Psoas muscle (tissue), 8 donors: ENCODE results near the gene CCDC137. TPM values are rescaled to one million over a fixed set of nuclear protein-coding genes. Genes with fewer than 3 reads are reported as not detected.
A peak's percentile ranks its signal among the peaks of the same experiment; 100 is the strongest.

ENCODE experiments used
- ATAC-seq, 4 donors: fragments of 200-7000 bp; cut with Tn5 transposase; one replicate each; pipeline ENCODE4 v1.9.1; 2020; ENCODE audit warnings: moderate library complexity in 3 of 4, mild to moderate bottlenecking in 2 of 4
- DNase-seq, 2 donors: peaks; one replicate each; pipeline ENCODE4 v3.0.0-alpha.2; 2020
- H3K27ac ChIP-seq: fragments of 200-600 bp; one replicate; pipeline ENCODE4 v1.8.0; 2022
- H3K27me3 ChIP-seq, 3 donors: fragments of 200-600 bp in 1 of 3; one replicate each; pipeline versions ENCODE4 v1.6.1 to v1.8.0; 2013 to 2022; ENCODE audit warnings: low read length in 2 of 3, mild to moderate bottlenecking in 2 of 3, moderate library complexity in 1 of 3; ENCODE audit not compliant: insufficient read depth in 3 of 3
- H3K36me3 ChIP-seq, 2 donors: fragments of 200-600 bp in 1 of 2; one replicate each; pipeline versions ENCODE4 v1.6.1 to v1.8.0; 2013 to 2022; ENCODE audit warnings: low read depth in 1 of 2, mild to moderate bottlenecking in 1 of 2, moderate library complexity in 1 of 2; ENCODE audit not compliant: insufficient read depth in 1 of 2
- H3K4me1 ChIP-seq: fragments of 200-600 bp; one replicate; pipeline ENCODE4 v1.8.0; 2022
- H3K4me3 ChIP-seq: fragments of 200-600 bp; one replicate; pipeline ENCODE4 v1.8.0; 2022; ENCODE audit warnings: mild to moderate bottlenecking
- H3K9me3 ChIP-seq: fragments of 200-600 bp; one replicate; pipeline ENCODE4 v1.8.0; 2022
- WGBS, 3 donors: extraction: QIAGEN DNeasy Blood & Tissue Kit; methylation state at CpG; one replicate each; pipeline versions ENCODE4 v1.1.6 to v1.1.7; 2013; 5-methylcytosine and 5-hydroxymethylcytosine counted together
- intact Hi-C, 2 donors: fragments of 100-400 bp; cut with DNase I; formaldehyde crosslinking; loops; one replicate each; pipeline versions ENCODE4 v1.11.0 to v1.14.2; 2022
- polyA plus RNA-seq, 3 donors: library from polyadenylated mRNA; stranded (reverse); fragments of 200-250 nt; gene quantifications; one replicate each; pipeline ENCODE4 v1.2.3, GENCODE V29; 2013
- total RNA-seq, 4 donors: library from RNA; stranded (reverse); fragmentation: NEBNext Ultra II Directional in 2 of 4; extraction: Animal tissue kit (Norgen Biotek cat#: 25700) in 2 of 4; gene quantifications; one replicate each; pipeline versions ENCODE4 v1.2.1 to v1.2.4, GENCODE V29; 2021 to 2023
- TF ChIP-seq, protein P1 (sequence below): fragments of 200-600 bp; IDR thresholded peaks from one replicate; pipeline ENCODE4 v1.8.0; 2022; ENCODE audit warnings: antibody characterized with exemption
- donor health status: healthy with polysubstance abuse.
- donor health status: DM: no; HTN: no; CAD: no; lungs with moderate emphysema.
- donor health status: Bipolar disorder and iron deficiency.
- donor health status: healthy.
- donor health status: DM: yes; HTN: yes; CAD: no.
- donor health status: DM: no; HTN: no; CAD: no.
- donor health status: DM: no; HTN: no; CAD: no.
- donor health status: DM: yes; HTN: yes; CAD: no.

CCDC137 gene
- total and polyA plus RNA-seq, 7 donors, result 4.8 to 47.4 (median 11.3) TPM

- H3K4me3 ChIP-seq, result no peak overlapping the region
- no peak overlapping the region for H3K27ac ChIP-seq
- 88 to 91% (median 89%) methylated on average over 49 to 54 of the region's 54 CpGs for WGBS, 3 donors
- TF ChIP-seq, protein P1, sequence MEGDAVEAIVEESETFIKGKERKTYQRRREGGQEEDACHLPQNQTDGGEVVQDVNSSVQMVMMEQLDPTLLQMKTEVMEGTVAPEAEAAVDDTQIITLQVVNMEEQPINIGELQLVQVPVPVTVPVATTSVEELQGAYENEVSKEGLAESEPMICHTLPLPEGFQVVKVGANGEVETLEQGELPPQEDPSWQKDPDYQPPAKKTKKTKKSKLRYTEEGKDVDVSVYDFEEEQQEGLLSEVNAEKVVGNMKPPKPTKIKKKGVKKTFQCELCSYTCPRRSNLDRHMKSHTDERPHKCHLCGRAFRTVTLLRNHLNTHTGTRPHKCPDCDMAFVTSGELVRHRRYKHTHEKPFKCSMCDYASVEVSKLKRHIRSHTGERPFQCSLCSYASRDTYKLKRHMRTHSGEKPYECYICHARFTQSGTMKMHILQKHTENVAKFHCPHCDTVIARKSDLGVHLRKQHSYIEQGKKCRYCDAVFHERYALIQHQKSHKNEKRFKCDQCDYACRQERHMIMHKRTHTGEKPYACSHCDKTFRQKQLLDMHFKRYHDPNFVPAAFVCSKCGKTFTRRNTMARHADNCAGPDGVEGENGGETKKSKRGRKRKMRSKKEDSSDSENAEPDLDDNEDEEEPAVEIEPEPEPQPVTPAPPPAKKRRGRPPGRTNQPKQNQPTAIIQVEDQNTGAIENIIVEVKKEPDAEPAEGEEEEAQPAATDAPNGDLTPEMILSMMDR, result no peak
- no peaks in the 10 kb centered on the region for H3K9me3 ChIP-seq
- no peaks in the 10 kb centered on the region for H3K27me3 ChIP-seq
- DNase-seq, result peak in 1 of 2 donors; percentile 12
- intact Hi-C loops, result no loop called here
- peaks cover 0 to 40% of the 10 kb centered on the region in 2 donors for H3K36me3 ChIP-seq
- ATAC-seq, result no peak
- peaks cover 25% of the 10 kb centered on the region for H3K4me1 ChIP-seq
These were observed 40.5 kb downstream of the CCDC137 start for GRCh38 chr17:81706757-81707624.

DNA sequence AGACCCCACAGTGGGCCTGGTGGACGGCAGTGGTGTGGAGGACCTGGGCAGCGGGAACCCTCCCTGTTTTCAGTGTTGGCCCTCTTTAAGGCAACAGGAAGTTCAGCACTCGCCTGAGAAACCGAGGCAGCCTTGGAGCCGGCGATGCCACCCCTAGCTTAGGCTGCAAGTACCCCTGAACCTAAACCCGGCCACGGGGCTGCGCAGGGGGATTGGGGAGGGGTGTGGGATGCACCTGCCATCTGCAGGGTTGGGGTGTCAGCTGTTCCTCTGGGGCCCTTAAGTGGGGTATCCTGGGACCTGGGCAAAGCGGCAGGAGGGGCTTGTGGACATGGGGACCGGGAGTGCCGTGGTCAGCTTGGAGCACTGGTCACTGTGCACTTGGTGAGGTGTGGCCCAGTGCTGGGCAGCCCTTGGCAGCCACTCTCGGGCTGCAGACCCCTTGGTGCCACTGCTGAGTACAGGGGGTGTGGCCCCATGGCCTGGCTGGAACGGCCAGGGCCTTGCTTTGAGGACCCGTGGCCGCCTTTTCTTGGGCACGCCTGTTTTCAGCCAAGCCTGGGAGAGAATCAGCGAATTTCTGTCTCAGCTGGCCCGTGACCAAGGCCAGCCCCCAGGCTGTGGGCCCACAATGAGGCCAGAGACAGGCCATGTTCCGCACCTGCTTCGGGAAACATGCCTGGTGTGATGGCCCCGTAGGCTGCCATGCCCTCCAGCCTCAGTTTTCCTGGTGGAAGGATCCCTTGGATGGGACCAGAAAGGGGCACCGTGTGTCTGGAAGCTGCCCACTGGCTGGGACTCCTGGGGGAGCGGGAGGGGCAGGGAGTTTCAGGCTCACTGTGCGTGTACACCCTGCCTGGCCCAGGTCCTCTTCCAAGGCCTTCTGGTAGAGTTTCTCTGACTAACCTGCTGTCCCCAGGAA, 41.4 kb downstream of the CCDC137 start:
- no peaks in the 10 kb centered on the region for H3K9me3 ChIP-seq
- 65 to 73% (median 67%) methylated on average over 25 of the region's 25 CpGs for WGBS, 3 donors
- no peak overlapping the region for H3K27ac ChIP-seq
- peaks cover 0 to 40% of the 10 kb centered on the region in 2 donors for H3K36me3 ChIP-seq
- DNase-seq (peak in 1 of 2 donors; percentile 8), ATAC-seq (no peak)
- TF ChIP-seq, protein P1, result no peak
- no peaks in the 10 kb centered on the region for H3K27me3 ChIP-seq
- no peak overlapping the region for H3K4me3 ChIP-seq
- peaks cover 25% of the 10 kb centered on the region for H3K4me1 ChIP-seq
- intact Hi-C loops, result no loop called here

- intact Hi-C loops, result no loop called here
- H3K27me3 ChIP-seq, result no peaks in the 10 kb centered on the region
- DNase-seq (no peak), ATAC-seq (no peak)
- H3K27ac ChIP-seq, result no peak overlapping the region
- no peaks in the 10 kb centered on the region for H3K9me3 ChIP-seq
- H3K4me3 ChIP-seq, result no peak overlapping the region
- H3K36me3 ChIP-seq, result peaks cover 0 to 40% of the 10 kb centered on the region in 2 donors
- TF ChIP-seq, protein P1, result no peak
- 64 to 78% (median 67%) methylated on average over 17 of the region's 17 CpGs for WGBS, 3 donors
- H3K4me1 ChIP-seq, result peaks cover 33% of the 10 kb centered on the region
These were observed 42.2 kb downstream of the CCDC137 start for GRCh38 chr17:81708739-81709185.

DNA sequence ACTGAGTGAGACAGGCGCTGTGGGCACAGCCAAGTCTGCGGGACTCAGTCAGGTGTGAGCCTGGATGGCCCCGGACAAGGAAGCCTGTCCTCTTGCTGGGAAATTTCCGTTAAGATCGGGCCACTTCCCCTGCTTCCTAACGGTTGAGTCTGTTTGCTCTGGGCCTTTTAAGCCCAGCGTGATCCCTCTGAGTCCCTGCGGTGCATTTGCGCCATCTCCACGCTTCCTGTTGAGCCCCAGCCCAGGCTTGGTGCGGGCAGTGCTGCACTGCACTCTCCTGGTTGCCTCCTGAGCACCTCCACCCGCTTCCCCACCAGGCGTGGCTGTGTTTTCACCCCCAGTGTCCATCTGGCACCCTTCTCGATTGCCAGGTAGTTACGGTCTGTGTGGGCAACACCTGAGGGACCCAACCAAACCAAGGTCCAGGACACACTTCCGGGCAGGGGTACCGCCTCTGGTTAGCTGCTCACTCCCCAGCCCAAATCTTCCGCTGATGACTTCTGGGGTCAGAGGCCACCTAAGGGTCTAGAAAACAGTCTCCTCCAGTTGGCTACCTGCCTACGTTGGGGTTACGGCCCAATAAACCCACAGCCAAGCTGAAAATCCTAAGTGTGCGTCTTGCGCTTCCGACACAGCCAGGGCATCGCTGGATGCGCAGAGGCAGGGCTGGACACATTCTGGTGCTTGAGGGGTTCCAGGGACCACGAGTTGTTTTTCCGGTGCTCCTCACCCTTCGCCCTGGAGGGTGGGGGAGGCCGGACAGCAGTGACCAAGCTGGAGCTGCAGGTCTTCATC, 44.2 kb downstream of the CCDC137 start:
- TF ChIP-seq, protein P1, result no peak
- H3K27me3 ChIP-seq, result no peaks in the 10 kb centered on the region
- H3K36me3 ChIP-seq, result peaks cover 0 to 26% of the 10 kb centered on the region in 2 donors
- peak in 2 of 4 donors; percentile 20 to 24 for ATAC-seq
- H3K9me3 ChIP-seq, result no peaks in the 10 kb centered on the region
- H3K27ac ChIP-seq, result peak overlapping the region; percentile 86
- intact Hi-C loops, result no loop called here
- H3K4me3 ChIP-seq, result peak overlapping the region; percentile 73
- peaks cover 26% of the 10 kb centered on the region for H3K4me1 ChIP-seq
- 9 to 13% (median 9%) methylated on average over 29 of the region's 29 CpGs for WGBS, 3 donors
- DNase-seq, result no peak
